Measurements from ENCODE around the gene WFIKKN2. TPM values are rescaled to one million over a fixed set of nuclear protein-coding genes. Genes with fewer than 3 reads are reported as not detected.

WFIKKN2 gene
- total and polyA plus RNA-seq, 2 experiments from 2014 or later, result not detected

- no peaks in the 10 kb centered on the region for H3K79me2 ChIP-seq (replicated peaks; ENCODE audit: insufficient read depth)
- no peak overlapping the region for H3K4me2 ChIP-seq
- Mint-ChIP-seq H3K9me3 (no peaks in the 10 kb centered on the region; the same call in 2 of the 3 replicates), H3K4me1 (peaks cover 8% of the 10 kb centered on the region), H3K27ac (no peak overlapping the region), H3K27me3 (ENCODE audit: insufficient read depth, low read depth, poor library complexity) (peaks cover 11% of the 10 kb centered on the region), H3K36me3 (ENCODE audit: low read depth) (no peaks in the 10 kb centered on the region), H3K4me3 (no peak overlapping the region)
- H3K27ac ChIP-seq (ENCODE audit: low read depth), result no peak overlapping the region
- no peaks in the 10 kb centered on the region for H3K27me3 ChIP-seq (ENCODE audit: insufficient read depth)
- DNase-seq (ENCODE audit: low spot score) (no peak), ATAC-seq (no peak)
- no peaks in the 10 kb centered on the region for H3F3A ChIP-seq (replicated peaks; ENCODE audit: low read depth)
- H3K4me3 ChIP-seq, result no peak overlapping the region
- H4K20me1 ChIP-seq (replicated peaks; ENCODE audit: insufficient read depth), result no peaks in the 10 kb centered on the region
- no peak overlapping the region; the same call in 1 of the 2 replicates for H2AFZ ChIP-seq
- no peaks in the 10 kb centered on the region for H3K36me3 ChIP-seq (ENCODE audit: insufficient read depth)
- no peak for TF ChIP-seq EZH2 (IDR thresholded peaks at IDR 0.05; ENCODE audit: low read depth, unreplicated experiment)
- no peak for TF ChIP-seq EZH2phosphoT487 (IDR thresholded peaks at IDR 0.05; ENCODE audit: unreplicated experiment)
- TF ChIP-seq JUNB (IDR thresholded peaks at IDR 0.05; ENCODE audit: unreplicated experiment), result no peak
- no peak for TF ChIP-seq STAT1 (IDR thresholded peaks at IDR 0.05; ENCODE audit: unreplicated experiment)
- no peak for TF ChIP-seq POLR2AphosphoS5 (IDR thresholded peaks at IDR 0.05; ENCODE audit: low read depth)
- TF ChIP-seq NANOG (IDR thresholded peaks at IDR 0.05; ENCODE audit: borderline replicate concordance), result no peak
- H3K9me2 ChIP-seq (ENCODE audit: insufficient read depth), result peaks cover 4% of the 10 kb centered on the region; the same call in 1 of the 2 replicates
- H3K4me1 ChIP-seq (ENCODE audit: insufficient read depth), result peaks cover 5% of the 10 kb centered on the region; the same call in 1 of the 2 replicates
Measured at GRCh38 chr17:50818261-50818660, 17.1 kb upstream of the WFIKKN2 start.

- ATAC-seq, result no peak
- Mint-ChIP-seq H3K4me3 (no peak overlapping the region), H3K27me3 (ENCODE audit: insufficient read depth, low read depth, poor library complexity) (peaks cover 11% of the 10 kb centered on the region), H3K9me3 (no peaks in the 10 kb centered on the region; the same call in 2 of the 3 replicates), H3K27ac (no peak overlapping the region), H3K4me1 (peaks cover 8% of the 10 kb centered on the region), H3K36me3 (ENCODE audit: low read depth) (no peaks in the 10 kb centered on the region)
- H3F3A ChIP-seq (replicated peaks; ENCODE audit: low read depth), result no peaks in the 10 kb centered on the region
- no peak overlapping the region for H3K27ac ChIP-seq (ENCODE audit: low read depth)
- H2AFZ ChIP-seq, result no peak overlapping the region
- H3K36me3 ChIP-seq (ENCODE audit: insufficient read depth), result no peaks in the 10 kb centered on the region
- H3K79me2 ChIP-seq (replicated peaks; ENCODE audit: insufficient read depth), result no peaks in the 10 kb centered on the region
- no peaks in the 10 kb centered on the region for H3K27me3 ChIP-seq (ENCODE audit: insufficient read depth)
- H3K4me3 ChIP-seq, result no peak overlapping the region
- peaks cover 5% of the 10 kb centered on the region; the same call in 1 of the 2 replicates for H3K4me1 ChIP-seq (ENCODE audit: insufficient read depth)
- no peaks in the 10 kb centered on the region for H4K20me1 ChIP-seq (replicated peaks; ENCODE audit: insufficient read depth)
- H3K9me2 ChIP-seq (ENCODE audit: insufficient read depth), result peaks cover 7% of the 10 kb centered on the region; the same call in 1 of the 2 replicates
- H3K4me2 ChIP-seq, result no peak overlapping the region
- DNase-seq (ENCODE audit: low spot score), result no peak
- TF ChIP-seq STAT1 (IDR thresholded peaks at IDR 0.05; ENCODE audit: unreplicated experiment), result no peak
- TF ChIP-seq, protein P1, sequence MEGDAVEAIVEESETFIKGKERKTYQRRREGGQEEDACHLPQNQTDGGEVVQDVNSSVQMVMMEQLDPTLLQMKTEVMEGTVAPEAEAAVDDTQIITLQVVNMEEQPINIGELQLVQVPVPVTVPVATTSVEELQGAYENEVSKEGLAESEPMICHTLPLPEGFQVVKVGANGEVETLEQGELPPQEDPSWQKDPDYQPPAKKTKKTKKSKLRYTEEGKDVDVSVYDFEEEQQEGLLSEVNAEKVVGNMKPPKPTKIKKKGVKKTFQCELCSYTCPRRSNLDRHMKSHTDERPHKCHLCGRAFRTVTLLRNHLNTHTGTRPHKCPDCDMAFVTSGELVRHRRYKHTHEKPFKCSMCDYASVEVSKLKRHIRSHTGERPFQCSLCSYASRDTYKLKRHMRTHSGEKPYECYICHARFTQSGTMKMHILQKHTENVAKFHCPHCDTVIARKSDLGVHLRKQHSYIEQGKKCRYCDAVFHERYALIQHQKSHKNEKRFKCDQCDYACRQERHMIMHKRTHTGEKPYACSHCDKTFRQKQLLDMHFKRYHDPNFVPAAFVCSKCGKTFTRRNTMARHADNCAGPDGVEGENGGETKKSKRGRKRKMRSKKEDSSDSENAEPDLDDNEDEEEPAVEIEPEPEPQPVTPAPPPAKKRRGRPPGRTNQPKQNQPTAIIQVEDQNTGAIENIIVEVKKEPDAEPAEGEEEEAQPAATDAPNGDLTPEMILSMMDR (conservative IDR thresholded peaks at IDR 0.05; ENCODE audit: low read depth in 2 of 2), result no peak
- no peak for TF ChIP-seq EZH2 (IDR thresholded peaks at IDR 0.05; ENCODE audit: low read depth, unreplicated experiment)
- TF ChIP-seq ETS1 (IDR thresholded peaks at IDR 0.05), result no peak
- TF ChIP-seq ZNF331 (CRISPR knock-in tag; IDR thresholded peaks at IDR 0.05; ENCODE audit: low read depth), result no peak
- no peak for TF ChIP-seq POLR2AphosphoS5 (IDR thresholded peaks at IDR 0.05; ENCODE audit: low read depth)
- TF ChIP-seq, protein P2, sequence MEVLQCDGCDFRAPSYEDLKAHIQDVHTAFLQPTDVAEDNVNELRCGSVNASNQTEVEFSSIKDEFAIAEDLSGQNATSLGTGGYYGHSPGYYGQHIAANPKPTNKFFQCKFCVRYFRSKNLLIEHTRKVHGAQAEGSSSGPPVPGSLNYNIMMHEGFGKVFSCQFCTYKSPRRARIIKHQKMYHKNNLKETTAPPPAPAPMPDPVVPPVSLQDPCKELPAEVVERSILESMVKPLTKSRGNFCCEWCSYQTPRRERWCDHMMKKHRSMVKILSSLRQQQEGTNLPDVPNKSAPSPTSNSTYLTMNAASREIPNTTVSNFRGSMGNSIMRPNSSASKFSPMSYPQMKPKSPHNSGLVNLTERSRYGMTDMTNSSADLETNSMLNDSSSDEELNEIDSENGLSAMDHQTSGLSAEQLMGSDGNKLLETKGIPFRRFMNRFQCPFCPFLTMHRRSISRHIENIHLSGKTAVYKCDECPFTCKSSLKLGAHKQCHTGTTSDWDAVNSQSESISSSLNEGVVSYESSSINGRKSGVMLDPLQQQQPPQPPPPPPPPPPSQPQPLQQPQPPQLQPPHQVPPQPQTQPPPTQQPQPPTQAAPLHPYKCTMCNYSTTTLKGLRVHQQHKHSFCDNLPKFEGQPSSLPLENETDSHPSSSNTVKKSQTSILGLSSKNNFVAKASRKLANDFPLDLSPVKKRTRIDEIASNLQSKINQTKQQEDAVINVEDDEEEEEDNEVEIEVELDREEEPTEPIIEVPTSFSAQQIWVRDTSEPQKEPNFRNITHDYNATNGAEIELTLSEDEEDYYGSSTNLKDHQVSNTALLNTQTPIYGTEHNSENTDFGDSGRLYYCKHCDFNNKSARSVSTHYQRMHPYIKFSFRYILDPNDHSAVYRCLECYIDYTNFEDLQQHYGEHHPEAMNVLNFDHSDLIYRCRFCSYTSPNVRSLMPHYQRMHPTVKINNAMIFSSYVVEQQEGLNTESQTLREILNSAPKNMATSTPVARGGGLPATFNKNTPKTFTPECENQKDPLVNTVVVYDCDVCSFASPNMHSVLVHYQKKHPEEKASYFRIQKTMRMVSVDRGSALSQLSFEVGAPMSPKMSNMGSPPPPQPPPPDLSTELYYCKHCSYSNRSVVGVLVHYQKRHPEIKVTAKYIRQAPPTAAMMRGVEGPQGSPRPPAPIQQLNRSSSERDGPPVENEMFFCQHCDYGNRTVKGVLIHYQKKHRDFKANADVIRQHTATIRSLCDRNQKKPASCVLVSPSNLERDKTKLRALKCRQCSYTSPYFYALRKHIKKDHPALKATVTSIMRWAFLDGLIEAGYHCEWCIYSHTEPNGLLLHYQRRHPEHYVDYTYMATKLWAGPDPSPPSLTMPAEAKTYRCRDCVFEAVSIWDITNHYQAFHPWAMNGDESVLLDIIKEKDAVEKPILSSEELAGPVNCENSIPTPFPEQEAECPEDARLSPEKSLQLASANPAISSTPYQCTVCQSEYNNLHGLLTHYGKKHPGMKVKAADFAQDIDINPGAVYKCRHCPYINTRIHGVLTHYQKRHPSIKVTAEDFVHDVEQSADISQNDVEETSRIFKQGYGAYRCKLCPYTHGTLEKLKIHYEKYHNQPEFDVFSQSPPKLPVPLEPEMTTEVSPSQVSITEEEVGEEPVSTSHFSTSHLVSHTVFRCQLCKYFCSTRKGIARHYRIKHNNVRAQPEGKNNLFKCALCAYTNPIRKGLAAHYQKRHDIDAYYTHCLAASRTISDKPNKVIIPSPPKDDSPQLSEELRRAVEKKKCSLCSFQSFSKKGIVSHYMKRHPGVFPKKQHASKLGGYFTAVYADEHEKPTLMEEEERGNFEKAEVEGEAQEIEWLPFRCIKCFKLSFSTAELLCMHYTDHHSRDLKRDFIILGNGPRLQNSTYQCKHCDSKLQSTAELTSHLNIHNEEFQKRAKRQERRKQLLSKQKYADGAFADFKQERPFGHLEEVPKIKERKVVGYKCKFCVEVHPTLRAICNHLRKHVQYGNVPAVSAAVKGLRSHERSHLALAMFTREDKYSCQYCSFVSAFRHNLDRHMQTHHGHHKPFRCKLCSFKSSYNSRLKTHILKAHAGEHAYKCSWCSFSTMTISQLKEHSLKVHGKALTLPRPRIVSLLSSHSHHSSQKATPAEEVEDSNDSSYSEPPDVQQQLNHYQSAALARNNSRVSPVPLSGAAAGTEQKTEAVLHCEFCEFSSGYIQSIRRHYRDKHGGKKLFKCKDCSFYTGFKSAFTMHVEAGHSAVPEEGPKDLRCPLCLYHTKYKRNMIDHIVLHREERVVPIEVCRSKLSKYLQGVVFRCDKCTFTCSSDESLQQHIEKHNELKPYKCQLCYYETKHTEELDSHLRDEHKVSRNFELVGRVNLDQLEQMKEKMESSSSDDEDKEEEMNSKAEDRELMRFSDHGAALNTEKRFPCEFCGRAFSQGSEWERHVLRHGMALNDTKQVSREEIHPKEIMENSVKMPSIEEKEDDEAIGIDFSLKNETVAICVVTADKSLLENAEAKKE (CRISPR knock-in tag; IDR thresholded peaks at IDR 0.05), result no peak
- no peak for TF ChIP-seq CREB1 (CRISPR knock-in tag; IDR thresholded peaks at IDR 0.05; ENCODE audit: low read depth)
- no peak for TF ChIP-seq ZNF114 (CRISPR knock-in tag; IDR thresholded peaks at IDR 0.05)
- no peak for TF ChIP-seq NANOG (IDR thresholded peaks at IDR 0.05; ENCODE audit: borderline replicate concordance)
- no peak for TF ChIP-seq EZH2phosphoT487 (IDR thresholded peaks at IDR 0.05; ENCODE audit: unreplicated experiment)
Measured at GRCh38 chr17:50818921-50819657, 16.3 kb upstream of the WFIKKN2 start.

All from GM23338 (cell line).